GM23338 (cell line): ENCODE results near the gene RBFOX1. TPM values are rescaled to one million over a fixed set of nuclear protein-coding genes. Genes with fewer than 3 reads are reported as not detected.

Experiments
- ATAC-seq: fragments of 200-7000 bp; cut with Tn5 transposase; 3 replicates; pipeline ENCODE4 v1.9.1; 2020
- DNase-seq: peaks from one replicate; pipeline ENCODE4 v3.0.0-alpha.2; 2015; ENCODE audit warnings: low spot score
- H2AFZ ChIP-seq: fragments of 200-600 bp; sonication (generic); 2 replicates; pipeline ENCODE4 v1.8.0; 2016; ENCODE audit warnings: antibody characterized with exemption, mild to moderate bottlenecking, moderate library complexity
- H3F3A ChIP-seq: fragments of 200-600 bp; sonication (generic); replicated peaks from 2 replicates; pipeline ENCODE4 v1.8.0; 2017; ENCODE audit warnings: antibody characterized with exemption, mixed run types, low read depth
- H3K27ac ChIP-seq: fragments of 200-600 bp; sonication (generic); 2 replicates; pipeline ENCODE4 v1.6.1; 2016; ENCODE audit warnings: low read depth
- H3K27me3 ChIP-seq: fragments of 200-600 bp; sonication (generic); 2 replicates; pipeline ENCODE4 v1.8.0; 2016; ENCODE audit warnings: mild to moderate bottlenecking, mixed run types, moderate library complexity; ENCODE audit not compliant: insufficient read depth
- H3K36me3 ChIP-seq: fragments of 200-600 bp; sonication (generic); 2 replicates; pipeline ENCODE4 v1.8.0; 2016; ENCODE audit warnings: mild to moderate bottlenecking; ENCODE audit not compliant: insufficient read depth
- H3K4me1 ChIP-seq: fragments of 200-600 bp; sonication (generic); 2 replicates; pipeline ENCODE4 v1.8.0; 2016; ENCODE audit warnings: mild to moderate bottlenecking, moderate library complexity; ENCODE audit not compliant: insufficient read depth
- H3K4me2 ChIP-seq: fragments of 200-600 bp; sonication (generic); 2 replicates; pipeline ENCODE4 v1.7.1; 2017; ENCODE audit warnings: mixed run types
- H3K4me3 ChIP-seq: fragments of 200-600 bp; sonication (generic); 2 replicates; pipeline ENCODE4 v1.6.1; 2016; ENCODE audit warnings: mixed run types
- H3K79me2 ChIP-seq: fragments of 200-600 bp; sonication (generic); replicated peaks from 2 replicates; pipeline ENCODE4 v1.8.0; 2017; ENCODE audit warnings: mild to moderate bottlenecking; ENCODE audit not compliant: insufficient read depth
- H3K9me2 ChIP-seq: fragments of 200-600 bp; sonication (generic); 2 replicates; pipeline ENCODE4 v1.8.0; 2017; ENCODE audit not compliant: insufficient read depth
- H4K20me1 ChIP-seq: fragments of 200-600 bp; sonication (generic); replicated peaks from 2 replicates; pipeline ENCODE4 v1.8.0; 2017; ENCODE audit warnings: mild to moderate bottlenecking; ENCODE audit not compliant: insufficient read depth
- H3K27ac Mint-ChIP-seq: 2 replicates; pipeline ENCODE4 v1.8.0; 2020; ENCODE audit warnings: inconsistent platforms, mild to moderate bottlenecking, moderate library complexity, mixed read lengths
- H3K27me3 Mint-ChIP-seq: 3 replicates; pipeline ENCODE4 v1.8.0; 2022; ENCODE audit warnings: low read depth, mild to moderate bottlenecking, moderate library complexity, mixed read lengths, inconsistent platforms; ENCODE audit not compliant: insufficient read depth, poor library complexity
- H3K36me3 Mint-ChIP-seq: 3 replicates; pipeline ENCODE4 v1.8.0; 2021; ENCODE audit warnings: low read depth, mild to moderate bottlenecking, inconsistent platforms, moderate library complexity, mixed read lengths
- H3K4me1 Mint-ChIP-seq: 3 replicates; pipeline ENCODE4 v1.8.0; 2020; ENCODE audit warnings: mild to moderate bottlenecking, inconsistent platforms, mixed read lengths
- H3K4me3 Mint-ChIP-seq: 3 replicates; pipeline ENCODE4 v1.8.0; 2021; ENCODE audit warnings: moderate library complexity, mild to moderate bottlenecking, inconsistent platforms, mixed read lengths
- H3K9me3 Mint-ChIP-seq: 3 replicates; pipeline ENCODE4 v1.8.0; 2020; ENCODE audit warnings: moderate library complexity, mild to moderate bottlenecking, inconsistent platforms, mixed read lengths
- CREB1 ChIP-seq: fragments of 250-450 bp; sonication (Bioruptor Pico); IDR thresholded peaks from 2 replicates; pipeline ENCODE4 v1.5.0; 2020; ENCODE audit warnings: low read depth, mild to moderate bottlenecking, moderate library complexity
- CTCF ChIP-seq, 2 experiments: fragments of 200-600 bp in 1 of 2; sonication (generic) in 1 of 2; conservative IDR thresholded peaks; 2 replicates each; pipeline versions ENCODE4 v1.5.1 to v1.6.1; 2016 to 2017; ENCODE audit warnings: antibody characterized with exemption in 2 of 2, low read depth in 2 of 2, mild to moderate bottlenecking in 2 of 2, moderate library complexity in 1 of 2
- ETS1 ChIP-seq: IDR thresholded peaks from 2 replicates; pipeline ENCODE4 v1.6.1; 2016; ENCODE audit warnings: antibody characterized with exemption
- EZH2 ChIP-seq: fragments of 200-600 bp; sonication (generic); IDR thresholded peaks from one replicate; pipeline ENCODE4 v1.8.0; 2017; ENCODE audit warnings: antibody characterized with exemption, mild to moderate bottlenecking, low read depth; ENCODE audit not compliant: unreplicated experiment
- POLR2AphosphoS5 ChIP-seq: IDR thresholded peaks from 2 replicates; pipeline ENCODE4 v1.6.1; 2016; ENCODE audit warnings: antibody characterized with exemption, low read depth
- REST ChIP-seq: IDR thresholded peaks from one replicate; pipeline ENCODE4 v1.6.1; 2018; ENCODE audit warnings: antibody characterized with exemption; ENCODE audit not compliant: unreplicated experiment
- STAT1 ChIP-seq: IDR thresholded peaks from one replicate; pipeline ENCODE4 v1.6.1; 2016; ENCODE audit warnings: antibody characterized with exemption; ENCODE audit not compliant: unreplicated experiment
- ZNF462 ChIP-seq: fragments of 250-450 bp; sonication (Bioruptor Pico); IDR thresholded peaks from 2 replicates; pipeline ENCODE4 v1.5.0; 2020; ENCODE audit warnings: mild to moderate bottlenecking, moderate library complexity
- polyA plus RNA-seq: library from polyadenylated mRNA; unstranded; fragments of >200 nt; fragmentation: Nextera tagmentation; extraction: Ambion mirVana; gene quantifications from 2 replicates; pipeline ENCODE4 v1.2.1, GENCODE V29; 2016
- total RNA-seq: library from RNA; depleted of rRNA; stranded (reverse); fragments of >200 nt; shearing (Covaris generic); gene quantifications from 2 replicates; pipeline ENCODE4 v1.2.3, GENCODE V29; 2014

The RBFOX1 gene
- total and polyA plus RNA-seq, 2 experiments from 2014 or later: 2.5 to 3.6 TPM

- TF ChIP-seq ETS1 (no peak), REST (no peak), CREB1 (CRISPR knock-in tag) (no peak)
These were observed 160.5 kb downstream of the RBFOX1 start (continued) for GRCh38 chr16:7493133-7493532.

- Mint-ChIP-seq H3K36me3 (no peaks in the 10 kb centered on the region), H3K4me1 (peaks cover 7% of the 10 kb centered on the region), H3K9me3 (no peaks in the 10 kb centered on the region), H3K4me3 (no peak overlapping the region), H3K27ac (no peak overlapping the region), H3K27me3 (peaks cover 3% of the 10 kb centered on the region)
- H3K4me1 ChIP-seq: no peaks in the 10 kb centered on the region
- ATAC-seq: no peak
- H3K27me3 ChIP-seq: no peaks in the 10 kb centered on the region
- H3K36me3 ChIP-seq: no peaks in the 10 kb centered on the region
- H3K27ac ChIP-seq: no peak overlapping the region
- DNase-seq: no peak
- no peak overlapping the region for H3K4me3 ChIP-seq
- no peaks in the 10 kb centered on the region for H3K79me2 ChIP-seq
- no peaks in the 10 kb centered on the region for H3F3A ChIP-seq
- H3K9me2 ChIP-seq: no peaks in the 10 kb centered on the region
- TF ChIP-seq STAT1 (no peak), EZH2 (no peak)
- H2AFZ ChIP-seq: no peak overlapping the region
- H4K20me1 ChIP-seq: no peaks in the 10 kb centered on the region
- H3K4me2 ChIP-seq: no peak overlapping the region
These were observed 165.0 kb downstream of the RBFOX1 start for GRCh38 chr16:7497691-7498090.

- H3K4me3 ChIP-seq: no peak overlapping the region
- DNase-seq: no peak
- H4K20me1 ChIP-seq: no peaks in the 10 kb centered on the region
- Mint-ChIP-seq H3K27me3 (peaks cover 2% of the 10 kb centered on the region), H3K4me3 (no peak overlapping the region), H3K4me1 (peaks cover 7% of the 10 kb centered on the region), H3K27ac (no peak overlapping the region), H3K9me3 (no peaks in the 10 kb centered on the region), H3K36me3 (no peaks in the 10 kb centered on the region)
- H3K9me2 ChIP-seq: no peaks in the 10 kb centered on the region
- no peak overlapping the region for H2AFZ ChIP-seq
- H3K36me3 ChIP-seq: no peaks in the 10 kb centered on the region
- no peaks in the 10 kb centered on the region for H3K27me3 ChIP-seq
- ATAC-seq: no peak
- no peak for TF ChIP-seq CTCF (conservative IDR thresholded peaks at IDR 0.05; ENCODE audit: low read depth in 2 of 2)
- TF ChIP-seq CREB1 (CRISPR knock-in tag): no peak
- TF ChIP-seq ZNF462 (CRISPR knock-in tag): no peak
- TF ChIP-seq POLR2AphosphoS5: no peak
- H3K4me2 ChIP-seq: no peak overlapping the region
- no peaks in the 10 kb centered on the region for H3F3A ChIP-seq
- H3K27ac ChIP-seq: no peak overlapping the region
- no peaks in the 10 kb centered on the region for H3K79me2 ChIP-seq
- no peaks in the 10 kb centered on the region for H3K4me1 ChIP-seq
These were observed 169.2 kb downstream of the RBFOX1 start for GRCh38 chr16:7501868-7502267.
